Testis (tissue), 3 donors: ENCODE results near the gene ARHGAP25. TPM values are rescaled to one million over a fixed set of nuclear protein-coding genes. Genes with fewer than 3 reads are reported as not detected.

Source experiments
- DNase-seq: peaks from one replicate; pipeline ENCODE4 v3.0.0-alpha.2; 2019
- H3K27ac ChIP-seq, 2 donors: fragments of 200-600 bp; sonication (generic); one replicate each; pipeline ENCODE4 v1.5.1; 2019
- H3K27me3 ChIP-seq: fragments of 200-600 bp; sonication (generic); one replicate; pipeline ENCODE4 v1.5.1; 2019
- H3K36me3 ChIP-seq: fragments of 200-600 bp; sonication (generic); one replicate; pipeline ENCODE4 v1.5.1; 2017; ENCODE audit warnings: low read depth; ENCODE audit errors: missing control alignments
- H3K4me1 ChIP-seq: fragments of 200-600 bp; sonication (generic); one replicate; pipeline ENCODE4 v1.5.1; 2019
- H3K4me3 ChIP-seq, 2 donors: fragments of 200-600 bp; sonication (generic); one replicate each; pipeline ENCODE4 v1.5.1; 2017 to 2019
- H3K9me3 ChIP-seq: fragments of 200-600 bp; sonication (generic); one replicate; pipeline ENCODE4 v1.5.1; 2017
- CTCF ChIP-seq, 3 experiments: fragments of 450-650 bp in 2 of 3; fragments of 200-600 bp in 1 of 3; sonication (generic) in 1 of 3; IDR thresholded peaks; one replicate each; pipeline ENCODE4 v1.5.1; 2016 to 2019; ENCODE audit warnings: antibody characterized with exemption in 3 of 3, mild to moderate bottlenecking in 2 of 3, moderate library complexity in 1 of 3
- POLR2A ChIP-seq: fragments of 450-650 bp; IDR thresholded peaks from one replicate; pipeline ENCODE4 v1.6.1; 2017; ENCODE audit warnings: antibody characterized with exemption, mild to moderate bottlenecking, moderate library complexity
- WGBS, 2 donors: methylation state at CpG; one replicate each; pipeline ENCODE4 v1.1.5; 2018; 5-methylcytosine and 5-hydroxymethylcytosine counted together
- intact Hi-C: fragments of 100-400 bp; cut with DNase I; formaldehyde crosslinking; loops from one replicate; pipeline ENCODE4 v1.15.1; 2023; ENCODE audit warnings: low total_unique reads
- polyA plus RNA-seq: library from polyadenylated mRNA; stranded (reverse); fragments of 350-450 nt; fragmentation: Illumina TruSeq; extraction: RNeasy Lipid Tissue Mini Kit (QIAGEN cat#74804); gene quantifications from one replicate; pipeline ENCODE4 v1.2.3, GENCODE V29; 2014; ENCODE audit warnings: low read depth, low replicate concordance; ENCODE audit not compliant: insufficient read depth
- total RNA-seq, 2 donors: library from RNA; depleted of rRNA; stranded (reverse); fragments of >200 nt; gene quantifications; one replicate each; pipeline ENCODE4 v1.2.3, GENCODE V29; 2016

ARHGAP25 gene
- total and polyA plus RNA-seq, 3 donors from 2014 or later: 6.2 to 8.2 (median 6.7) TPM

GRCh38 chr2:68749345-68749744 is 14.7 kb downstream of the ARHGAP25 start:
- TF ChIP-seq CTCF (IDR thresholded peaks at IDR 0.05) (no peak), POLR2A (no peak)
- 90 to 92% methylated on average over 6 of the region's 6 CpGs for WGBS, 2 donors
- intact Hi-C loops: loop anchor here (10.0 kb wide), 1 partner anchor 165 kb away; no protein-coding TSS in a partner anchor

GRCh38 chr2:68750592-68751396 is 16.2 kb downstream of the ARHGAP25 start:
- no peak for TF ChIP-seq POLR2A
- TF ChIP-seq CTCF (IDR thresholded peaks at IDR 0.05): no peak
- H3K4me1 ChIP-seq: peaks cover 7% of the 10 kb centered on the region
- no peaks in the 10 kb centered on the region for H3K36me3 ChIP-seq
- no peaks in the 10 kb centered on the region for H3K27me3 ChIP-seq
- H3K27ac ChIP-seq: no peak overlapping the region
- WGBS, 2 donors: 93 to 96% methylated on average over 12 of the region's 12 CpGs
- DNase-seq: no peak
- H3K4me3 ChIP-seq: no peak overlapping the region
- intact Hi-C loops: no loop called here
- H3K9me3 ChIP-seq: no peaks in the 10 kb centered on the region

More at GRCh38 chr2:68749345-68749744, 14.7 kb downstream of the ARHGAP25 start:
- Histone ChIP-seq H3K9me3 (no peaks in the 10 kb centered on the region), H3K27me3 (no peaks in the 10 kb centered on the region), H3K4me1 (no peaks in the 10 kb centered on the region), H3K27ac (no peak overlapping the region), H3K36me3 (no peaks in the 10 kb centered on the region), H3K4me3 (no peak overlapping the region)
- no peak for DNase-seq

- intact Hi-C loops: no loop called here
- no peak overlapping the region for H3K27ac ChIP-seq
- 16 to 17% methylated on average over 15 of the region's 15 CpGs for WGBS, 2 donors
- peaks cover 7% of the 10 kb centered on the region for H3K4me1 ChIP-seq
- no peaks in the 10 kb centered on the region for H3K27me3 ChIP-seq
- H3K9me3 ChIP-seq: no peaks in the 10 kb centered on the region
- TF ChIP-seq CTCF (IDR thresholded peaks at IDR 0.05) (peak; percentile 82 to 90 (median 86)), POLR2A (no peak)
- DNase-seq: peak; percentile 94
- H3K36me3 ChIP-seq: no peaks in the 10 kb centered on the region
- H3K4me3 ChIP-seq: no peak overlapping the region
Observed at GRCh38 chr2:68751397-68752339, 17.1 kb downstream of the ARHGAP25 start.

- Histone ChIP-seq H3K36me3 (no peaks in the 10 kb centered on the region), H3K4me3 (no peak overlapping the region), H3K27me3 (no peaks in the 10 kb centered on the region), H3K4me1 (peaks cover 7% of the 10 kb centered on the region), H3K9me3 (no peaks in the 10 kb centered on the region), H3K27ac (no peak overlapping the region)
- 58 to 62% methylated on average over 4 of the region's 4 CpGs for whole genome bisulfite sequencing, 2 donors
- TF ChIP-seq POLR2A: no peak
- no peak for TF ChIP-seq CTCF (IDR thresholded peaks at IDR 0.05)
- DNase-seq: no peak
- intact Hi-C loops: no loop called here
Observed at GRCh38 chr2:68753318-68753717, 18.7 kb downstream of the ARHGAP25 start.
